ENCODE measurements around the gene LAMB1. TPM values are rescaled to one million over a fixed set of nuclear protein-coding genes. Genes with fewer than 3 reads are reported as not detected.

Gene LAMB1
- total RNA-seq, 1 experiment from 2014 or later = 32.0 TPM

DNA sequence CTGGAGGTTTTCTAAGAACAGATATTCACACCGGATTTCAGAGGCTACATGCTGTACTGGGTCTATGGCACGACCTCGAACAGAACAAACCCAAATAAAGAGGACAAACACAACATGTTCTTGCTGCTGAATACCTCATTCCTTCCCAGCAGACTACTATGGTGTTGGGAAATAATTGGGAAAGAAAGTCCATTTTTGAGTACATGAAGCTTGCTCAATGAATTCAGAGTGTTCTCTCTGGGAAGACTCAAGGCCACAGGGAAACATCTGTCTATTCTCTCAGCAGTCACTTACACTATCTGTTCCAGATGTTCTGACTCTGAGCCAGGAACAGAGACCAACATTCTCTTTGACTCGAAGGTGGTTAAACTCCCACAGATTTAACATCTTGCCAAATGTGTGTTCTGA, 30.9 kb downstream of the LAMB1 start:
- Histone ChIP-seq H4K20me1 (ENCODE audit: insufficient read depth) (no peaks in the 10 kb centered on the region), H3K27ac (ENCODE audit: low read depth, low read length) (no peak overlapping the region), H3K9me3 (ENCODE audit: control insufficient read depth in 1 of 2, insufficient read depth in 1 of 2, low read depth in 1 of 2, low read length in 2 of 2) (no peaks in the 10 kb centered on the region), H3K36me3 (ENCODE audit: control insufficient read depth in 1 of 2, insufficient read depth in 2 of 2, low read length in 2 of 2) (peaks cover 0 to 7% of the 10 kb centered on the region in 2 experiments; a peak in 2 of 4 replicates), H2AFZ (ENCODE audit: low read depth, low read length, poor library complexity, severe bottlenecking) (no peak overlapping the region), H3K27me3 (ENCODE audit: insufficient read depth, low read length) (no peaks in the 10 kb centered on the region), H3K9ac (ENCODE audit: low read length) (no peak overlapping the region), H3K9me2 (ENCODE audit: insufficient read depth) (no peaks in the 10 kb centered on the region), H3K4me1 (ENCODE audit: control insufficient read depth in 1 of 2, insufficient read depth in 2 of 2, low read length in 2 of 2) (no peaks in the 10 kb centered on the region; a peak in 1 of 4 replicates), H3K79me2 (ENCODE audit: insufficient read depth, low read length) (no peaks in the 10 kb centered on the region), H3K4me2 (ENCODE audit: low read length) (no peak overlapping the region), H3K4me3 (replicated peaks in 1 of 2; ENCODE audit: low read depth in 1 of 2, low read length in 2 of 2) (no peak overlapping the region)
- DNase-seq (ENCODE audit: low read depth, low spot score) (no peak), ATAC-seq (no peak)
- intact Hi-C loops (cut with micrococcal nuclease) = no loop called here
- POLR2A ChIA-PET = no interaction called here
- RAD21 ChIA-PET (ENCODE audit: low non-redundant PET in 1 of 2, low total read pairs in 2 of 2, uncharacterized antibody in 2 of 2, unreplicated experiment in 2 of 2) = interaction anchor here in 1 of 2 experiments (0.6 kb wide), 1 partner anchor 63 kb away, joined by 3 read pairs; no protein-coding TSS in a partner anchor
- CTCF ChIA-PET = interaction anchor here (1.2 kb wide), 1 partner anchor 11 kb away, joined by 3 read pairs; no protein-coding TSS in a partner anchor
- BruUV-seq (replicated peaks) = no TSS peak
- TF ChIP-seq, protein P1, sequence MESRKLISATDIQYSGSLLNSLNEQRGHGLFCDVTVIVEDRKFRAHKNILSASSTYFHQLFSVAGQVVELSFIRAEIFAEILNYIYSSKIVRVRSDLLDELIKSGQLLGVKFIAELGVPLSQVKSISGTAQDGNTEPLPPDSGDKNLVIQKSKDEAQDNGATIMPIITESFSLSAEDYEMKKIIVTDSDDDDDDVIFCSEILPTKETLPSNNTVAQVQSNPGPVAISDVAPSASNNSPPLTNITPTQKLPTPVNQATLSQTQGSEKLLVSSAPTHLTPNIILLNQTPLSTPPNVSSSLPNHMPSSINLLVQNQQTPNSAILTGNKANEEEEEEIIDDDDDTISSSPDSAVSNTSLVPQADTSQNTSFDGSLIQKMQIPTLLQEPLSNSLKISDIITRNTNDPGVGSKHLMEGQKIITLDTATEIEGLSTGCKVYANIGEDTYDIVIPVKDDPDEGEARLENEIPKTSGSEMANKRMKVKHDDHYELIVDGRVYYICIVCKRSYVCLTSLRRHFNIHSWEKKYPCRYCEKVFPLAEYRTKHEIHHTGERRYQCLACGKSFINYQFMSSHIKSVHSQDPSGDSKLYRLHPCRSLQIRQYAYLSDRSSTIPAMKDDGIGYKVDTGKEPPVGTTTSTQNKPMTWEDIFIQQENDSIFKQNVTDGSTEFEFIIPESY (IDR thresholded peaks at IDR 0.05; ENCODE audit: extremely low read depth, insufficient replicate concordance, low read length) = no peak
- no peak for TF ChIP-seq POLR2AphosphoS5 (IDR thresholded peaks at IDR 0.05; ENCODE audit: low read depth, low read length)
- no peak for TF ChIP-seq CBX3 (IDR thresholded peaks at IDR 0.05; ENCODE audit: low read depth)
- no peak for TF ChIP-seq ZFX (IDR thresholded peaks at IDR 0.05)
- TF ChIP-seq TCF7L2 (IDR thresholded peaks at IDR 0.05; ENCODE audit: borderline replicate concordance, extremely low read depth, insufficient read depth, insufficient read length) = no peak
- TF ChIP-seq JUND (IDR thresholded peaks at IDR 0.05) = no peak
- TF ChIP-seq CEBPB (IDR thresholded peaks at IDR 0.05; ENCODE audit: low read depth) = no peak
- no peak for TF ChIP-seq SP1 (IDR thresholded peaks at IDR 0.05; ENCODE audit: low read depth)
- TF ChIP-seq, protein P2, sequence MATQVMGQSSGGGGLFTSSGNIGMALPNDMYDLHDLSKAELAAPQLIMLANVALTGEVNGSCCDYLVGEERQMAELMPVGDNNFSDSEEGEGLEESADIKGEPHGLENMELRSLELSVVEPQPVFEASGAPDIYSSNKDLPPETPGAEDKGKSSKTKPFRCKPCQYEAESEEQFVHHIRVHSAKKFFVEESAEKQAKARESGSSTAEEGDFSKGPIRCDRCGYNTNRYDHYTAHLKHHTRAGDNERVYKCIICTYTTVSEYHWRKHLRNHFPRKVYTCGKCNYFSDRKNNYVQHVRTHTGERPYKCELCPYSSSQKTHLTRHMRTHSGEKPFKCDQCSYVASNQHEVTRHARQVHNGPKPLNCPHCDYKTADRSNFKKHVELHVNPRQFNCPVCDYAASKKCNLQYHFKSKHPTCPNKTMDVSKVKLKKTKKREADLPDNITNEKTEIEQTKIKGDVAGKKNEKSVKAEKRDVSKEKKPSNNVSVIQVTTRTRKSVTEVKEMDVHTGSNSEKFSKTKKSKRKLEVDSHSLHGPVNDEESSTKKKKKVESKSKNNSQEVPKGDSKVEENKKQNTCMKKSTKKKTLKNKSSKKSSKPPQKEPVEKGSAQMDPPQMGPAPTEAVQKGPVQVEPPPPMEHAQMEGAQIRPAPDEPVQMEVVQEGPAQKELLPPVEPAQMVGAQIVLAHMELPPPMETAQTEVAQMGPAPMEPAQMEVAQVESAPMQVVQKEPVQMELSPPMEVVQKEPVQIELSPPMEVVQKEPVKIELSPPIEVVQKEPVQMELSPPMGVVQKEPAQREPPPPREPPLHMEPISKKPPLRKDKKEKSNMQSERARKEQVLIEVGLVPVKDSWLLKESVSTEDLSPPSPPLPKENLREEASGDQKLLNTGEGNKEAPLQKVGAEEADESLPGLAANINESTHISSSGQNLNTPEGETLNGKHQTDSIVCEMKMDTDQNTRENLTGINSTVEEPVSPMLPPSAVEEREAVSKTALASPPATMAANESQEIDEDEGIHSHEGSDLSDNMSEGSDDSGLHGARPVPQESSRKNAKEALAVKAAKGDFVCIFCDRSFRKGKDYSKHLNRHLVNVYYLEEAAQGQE (IDR thresholded peaks at IDR 0.05; ENCODE audit: low read depth) = no peak
- TF ChIP-seq EZH2 (IDR thresholded peaks at IDR 0.05) = no peak
- TF ChIP-seq ZNF274 (IDR thresholded peaks at IDR 0.05; ENCODE audit: low read depth, low read length) = no peak
- TF ChIP-seq, protein P3, sequence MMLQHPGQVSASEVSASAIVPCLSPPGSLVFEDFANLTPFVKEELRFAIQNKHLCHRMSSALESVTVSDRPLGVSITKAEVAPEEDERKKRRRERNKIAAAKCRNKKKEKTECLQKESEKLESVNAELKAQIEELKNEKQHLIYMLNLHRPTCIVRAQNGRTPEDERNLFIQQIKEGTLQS (IDR thresholded peaks at IDR 0.05) = no peak
- no peak for TF ChIP-seq FOSL1 (IDR thresholded peaks at IDR 0.05; ENCODE audit: low read depth)
- TF ChIP-seq, protein P4, sequence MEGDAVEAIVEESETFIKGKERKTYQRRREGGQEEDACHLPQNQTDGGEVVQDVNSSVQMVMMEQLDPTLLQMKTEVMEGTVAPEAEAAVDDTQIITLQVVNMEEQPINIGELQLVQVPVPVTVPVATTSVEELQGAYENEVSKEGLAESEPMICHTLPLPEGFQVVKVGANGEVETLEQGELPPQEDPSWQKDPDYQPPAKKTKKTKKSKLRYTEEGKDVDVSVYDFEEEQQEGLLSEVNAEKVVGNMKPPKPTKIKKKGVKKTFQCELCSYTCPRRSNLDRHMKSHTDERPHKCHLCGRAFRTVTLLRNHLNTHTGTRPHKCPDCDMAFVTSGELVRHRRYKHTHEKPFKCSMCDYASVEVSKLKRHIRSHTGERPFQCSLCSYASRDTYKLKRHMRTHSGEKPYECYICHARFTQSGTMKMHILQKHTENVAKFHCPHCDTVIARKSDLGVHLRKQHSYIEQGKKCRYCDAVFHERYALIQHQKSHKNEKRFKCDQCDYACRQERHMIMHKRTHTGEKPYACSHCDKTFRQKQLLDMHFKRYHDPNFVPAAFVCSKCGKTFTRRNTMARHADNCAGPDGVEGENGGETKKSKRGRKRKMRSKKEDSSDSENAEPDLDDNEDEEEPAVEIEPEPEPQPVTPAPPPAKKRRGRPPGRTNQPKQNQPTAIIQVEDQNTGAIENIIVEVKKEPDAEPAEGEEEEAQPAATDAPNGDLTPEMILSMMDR (IDR thresholded peaks at IDR 0.05 in 2 of 3, conservative IDR thresholded peaks at IDR 0.05 in 1 of 3; ENCODE audit: borderline replicate concordance in 1 of 3, insufficient read depth in 1 of 3, low read depth in 2 of 3, low read length in 2 of 3) = no peak

Data from HCT116 (cell line).